ENCODE results near the gene FAM200C.

DNA sequence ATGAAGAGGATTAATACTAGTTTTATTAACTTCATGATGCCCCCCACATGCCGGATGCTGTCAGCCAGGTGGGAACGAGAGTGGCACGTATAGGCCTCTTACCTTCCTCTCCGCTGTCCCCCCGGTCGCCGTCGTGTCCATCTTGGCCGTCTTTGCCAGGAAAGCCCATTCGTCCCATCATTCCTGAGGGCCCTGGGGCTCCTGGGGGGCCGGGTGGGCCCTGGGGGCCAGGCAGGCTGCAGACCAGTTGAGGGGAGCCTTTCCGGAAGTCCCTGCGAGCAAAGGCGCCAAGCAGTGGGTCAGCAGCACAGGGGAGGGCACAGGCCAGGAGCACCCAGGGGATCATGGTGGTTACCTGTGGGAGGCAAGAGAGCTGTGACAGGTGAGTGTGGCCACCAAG, 45.2 kb downstream of the FAM200C start:
- TF ChIP-seq RELA (CRISPR knock-in tag; IDR thresholded peaks at IDR 0.05; ENCODE audit: borderline replicate concordance) = no peak
- TF ChIP-seq KAT7 (CRISPR knock-in tag; IDR thresholded peaks at IDR 0.05; ENCODE audit: borderline replicate concordance) = no peak
- TF ChIP-seq, protein P1, sequence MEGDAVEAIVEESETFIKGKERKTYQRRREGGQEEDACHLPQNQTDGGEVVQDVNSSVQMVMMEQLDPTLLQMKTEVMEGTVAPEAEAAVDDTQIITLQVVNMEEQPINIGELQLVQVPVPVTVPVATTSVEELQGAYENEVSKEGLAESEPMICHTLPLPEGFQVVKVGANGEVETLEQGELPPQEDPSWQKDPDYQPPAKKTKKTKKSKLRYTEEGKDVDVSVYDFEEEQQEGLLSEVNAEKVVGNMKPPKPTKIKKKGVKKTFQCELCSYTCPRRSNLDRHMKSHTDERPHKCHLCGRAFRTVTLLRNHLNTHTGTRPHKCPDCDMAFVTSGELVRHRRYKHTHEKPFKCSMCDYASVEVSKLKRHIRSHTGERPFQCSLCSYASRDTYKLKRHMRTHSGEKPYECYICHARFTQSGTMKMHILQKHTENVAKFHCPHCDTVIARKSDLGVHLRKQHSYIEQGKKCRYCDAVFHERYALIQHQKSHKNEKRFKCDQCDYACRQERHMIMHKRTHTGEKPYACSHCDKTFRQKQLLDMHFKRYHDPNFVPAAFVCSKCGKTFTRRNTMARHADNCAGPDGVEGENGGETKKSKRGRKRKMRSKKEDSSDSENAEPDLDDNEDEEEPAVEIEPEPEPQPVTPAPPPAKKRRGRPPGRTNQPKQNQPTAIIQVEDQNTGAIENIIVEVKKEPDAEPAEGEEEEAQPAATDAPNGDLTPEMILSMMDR (IDR thresholded peaks at IDR 0.05) = no peak
- TF ChIP-seq, protein P2, sequence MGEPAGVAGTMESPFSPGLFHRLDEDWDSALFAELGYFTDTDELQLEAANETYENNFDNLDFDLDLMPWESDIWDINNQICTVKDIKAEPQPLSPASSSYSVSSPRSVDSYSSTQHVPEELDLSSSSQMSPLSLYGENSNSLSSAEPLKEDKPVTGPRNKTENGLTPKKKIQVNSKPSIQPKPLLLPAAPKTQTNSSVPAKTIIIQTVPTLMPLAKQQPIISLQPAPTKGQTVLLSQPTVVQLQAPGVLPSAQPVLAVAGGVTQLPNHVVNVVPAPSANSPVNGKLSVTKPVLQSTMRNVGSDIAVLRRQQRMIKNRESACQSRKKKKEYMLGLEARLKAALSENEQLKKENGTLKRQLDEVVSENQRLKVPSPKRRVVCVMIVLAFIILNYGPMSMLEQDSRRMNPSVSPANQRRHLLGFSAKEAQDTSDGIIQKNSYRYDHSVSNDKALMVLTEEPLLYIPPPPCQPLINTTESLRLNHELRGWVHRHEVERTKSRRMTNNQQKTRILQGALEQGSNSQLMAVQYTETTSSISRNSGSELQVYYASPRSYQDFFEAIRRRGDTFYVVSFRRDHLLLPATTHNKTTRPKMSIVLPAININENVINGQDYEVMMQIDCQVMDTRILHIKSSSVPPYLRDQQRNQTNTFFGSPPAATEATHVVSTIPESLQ (CRISPR knock-in tag; IDR thresholded peaks at IDR 0.05) = no peak
- TF ChIP-seq, protein P3, sequence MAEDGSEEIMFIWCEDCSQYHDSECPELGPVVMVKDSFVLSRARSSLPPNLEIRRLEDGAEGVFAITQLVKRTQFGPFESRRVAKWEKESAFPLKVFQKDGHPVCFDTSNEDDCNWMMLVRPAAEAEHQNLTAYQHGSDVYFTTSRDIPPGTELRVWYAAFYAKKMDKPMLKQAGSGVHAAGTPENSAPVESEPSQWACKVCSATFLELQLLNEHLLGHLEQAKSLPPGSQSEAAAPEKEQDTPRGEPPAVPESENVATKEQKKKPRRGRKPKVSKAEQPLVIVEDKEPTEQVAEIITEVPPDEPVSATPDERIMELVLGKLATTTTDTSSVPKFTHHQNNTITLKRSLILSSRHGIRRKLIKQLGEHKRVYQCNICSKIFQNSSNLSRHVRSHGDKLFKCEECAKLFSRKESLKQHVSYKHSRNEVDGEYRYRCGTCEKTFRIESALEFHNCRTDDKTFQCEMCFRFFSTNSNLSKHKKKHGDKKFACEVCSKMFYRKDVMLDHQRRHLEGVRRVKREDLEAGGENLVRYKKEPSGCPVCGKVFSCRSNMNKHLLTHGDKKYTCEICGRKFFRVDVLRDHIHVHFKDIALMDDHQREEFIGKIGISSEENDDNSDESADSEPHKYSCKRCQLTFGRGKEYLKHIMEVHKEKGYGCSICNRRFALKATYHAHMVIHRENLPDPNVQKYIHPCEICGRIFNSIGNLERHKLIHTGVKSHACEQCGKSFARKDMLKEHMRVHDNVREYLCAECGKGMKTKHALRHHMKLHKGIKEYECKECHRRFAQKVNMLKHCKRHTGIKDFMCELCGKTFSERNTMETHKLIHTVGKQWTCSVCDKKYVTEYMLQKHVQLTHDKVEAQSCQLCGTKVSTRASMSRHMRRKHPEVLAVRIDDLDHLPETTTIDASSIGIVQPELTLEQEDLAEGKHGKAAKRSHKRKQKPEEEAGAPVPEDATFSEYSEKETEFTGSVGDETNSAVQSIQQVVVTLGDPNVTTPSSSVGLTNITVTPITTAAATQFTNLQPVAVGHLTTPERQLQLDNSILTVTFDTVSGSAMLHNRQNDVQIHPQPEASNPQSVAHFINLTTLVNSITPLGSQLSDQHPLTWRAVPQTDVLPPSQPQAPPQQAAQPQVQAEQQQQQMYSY (CRISPR knock-in tag; IDR thresholded peaks at IDR 0.05) = no peak
- TF ChIP-seq, protein P4, sequence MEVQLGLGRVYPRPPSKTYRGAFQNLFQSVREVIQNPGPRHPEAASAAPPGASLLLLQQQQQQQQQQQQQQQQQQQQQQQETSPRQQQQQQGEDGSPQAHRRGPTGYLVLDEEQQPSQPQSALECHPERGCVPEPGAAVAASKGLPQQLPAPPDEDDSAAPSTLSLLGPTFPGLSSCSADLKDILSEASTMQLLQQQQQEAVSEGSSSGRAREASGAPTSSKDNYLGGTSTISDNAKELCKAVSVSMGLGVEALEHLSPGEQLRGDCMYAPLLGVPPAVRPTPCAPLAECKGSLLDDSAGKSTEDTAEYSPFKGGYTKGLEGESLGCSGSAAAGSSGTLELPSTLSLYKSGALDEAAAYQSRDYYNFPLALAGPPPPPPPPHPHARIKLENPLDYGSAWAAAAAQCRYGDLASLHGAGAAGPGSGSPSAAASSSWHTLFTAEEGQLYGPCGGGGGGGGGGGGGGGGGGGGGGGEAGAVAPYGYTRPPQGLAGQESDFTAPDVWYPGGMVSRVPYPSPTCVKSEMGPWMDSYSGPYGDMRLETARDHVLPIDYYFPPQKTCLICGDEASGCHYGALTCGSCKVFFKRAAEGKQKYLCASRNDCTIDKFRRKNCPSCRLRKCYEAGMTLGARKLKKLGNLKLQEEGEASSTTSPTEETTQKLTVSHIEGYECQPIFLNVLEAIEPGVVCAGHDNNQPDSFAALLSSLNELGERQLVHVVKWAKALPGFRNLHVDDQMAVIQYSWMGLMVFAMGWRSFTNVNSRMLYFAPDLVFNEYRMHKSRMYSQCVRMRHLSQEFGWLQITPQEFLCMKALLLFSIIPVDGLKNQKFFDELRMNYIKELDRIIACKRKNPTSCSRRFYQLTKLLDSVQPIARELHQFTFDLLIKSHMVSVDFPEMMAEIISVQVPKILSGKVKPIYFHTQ (CRISPR knock-in tag; IDR thresholded peaks at IDR 0.05) = no peak
- TF ChIP-seq FOXP1 (CRISPR knock-in tag; IDR thresholded peaks at IDR 0.05; ENCODE audit: borderline replicate concordance) = no peak
